ENCODE data around the gene BAMBI.

BAMBI gene

GRCh38 chr10:28680358-28680752 lies 3.0 kb downstream of the BAMBI start:
- peaks cover 72% of the 10 kb centered on the region for H3K27me3 Mint-ChIP-seq
- no peak for DNase-seq

GRCh38 chr10:28681291-28681763 lies 4.0 kb downstream of the BAMBI start:
- CTCF ChIA-PET = no interaction called here
- no peak overlapping the region for H3K27ac Mint-ChIP-seq
- no peaks in the 10 kb centered on the region for H3K36me3 Mint-ChIP-seq
- peaks cover 62% of the 10 kb centered on the region for H3K27me3 Mint-ChIP-seq
- peaks cover 26% of the 10 kb centered on the region for H3K4me1 Mint-ChIP-seq
- no peak overlapping the region for H3K4me3 Mint-ChIP-seq
- DNase-seq = no peak
- H3K9me3 Mint-ChIP-seq = no peaks in the 10 kb centered on the region

More at GRCh38 chr10:28680358-28680752, 3.0 kb downstream of the BAMBI start:
- H3K4me1 Mint-ChIP-seq = peaks cover 28% of the 10 kb centered on the region
- no peaks in the 10 kb centered on the region for H3K9me3 Mint-ChIP-seq
- no peak overlapping the region for H3K27ac Mint-ChIP-seq
- CTCF ChIA-PET = interaction anchor here (0.8 kb wide), 1 partner anchor 16 kb away, joined by 5 read pairs; no protein-coding TSS in a partner anchor
- H3K36me3 Mint-ChIP-seq = no peaks in the 10 kb centered on the region
- H3K4me3 Mint-ChIP-seq = no peak overlapping the region

GRCh38 chr10:28681928-28682750 lies 4.8 kb downstream of the BAMBI start:
- H3K36me3 Mint-ChIP-seq = no peaks in the 10 kb centered on the region
- CTCF ChIA-PET = no interaction called here
- H3K4me1 Mint-ChIP-seq = peaks cover 21% of the 10 kb centered on the region
- H3K9me3 Mint-ChIP-seq = no peaks in the 10 kb centered on the region
- DNase-seq = no peak
- no peak overlapping the region for H3K27ac Mint-ChIP-seq
- peaks cover 54% of the 10 kb centered on the region for H3K27me3 Mint-ChIP-seq
- no peak overlapping the region for H3K4me3 Mint-ChIP-seq

- Mint-ChIP-seq H3K27me3 (peaks cover 33% of the 10 kb centered on the region), H3K27ac (no peak overlapping the region), H3K36me3 (no peaks in the 10 kb centered on the region), H3K4me3 (no peak overlapping the region), H3K9me3 (no peaks in the 10 kb centered on the region), H3K4me1 (peaks cover 9% of the 10 kb centered on the region)
- CTCF ChIA-PET = no interaction called here
- DNase-seq = no peak
Observed at GRCh38 chr10:28684157-28684985, 7.0 kb downstream of the BAMBI start.

GRCh38 chr10:28684986-28685580 lies 7.8 kb downstream of the BAMBI start:
- H3K27me3 Mint-ChIP-seq = peaks cover 26% of the 10 kb centered on the region
- no peaks in the 10 kb centered on the region for H3K9me3 Mint-ChIP-seq
- DNase-seq = no peak
- H3K4me1 Mint-ChIP-seq = peaks cover 3% of the 10 kb centered on the region
- CTCF ChIA-PET = no interaction called here
- H3K27ac Mint-ChIP-seq = no peak overlapping the region
- no peaks in the 10 kb centered on the region for H3K36me3 Mint-ChIP-seq
- no peak overlapping the region for H3K4me3 Mint-ChIP-seq

- H3K27ac Mint-ChIP-seq = no peak overlapping the region
- H3K4me3 Mint-ChIP-seq = no peak overlapping the region
- H3K9me3 Mint-ChIP-seq = no peaks in the 10 kb centered on the region
- CTCF ChIA-PET = no interaction called here
- H3K4me1 Mint-ChIP-seq = no peaks in the 10 kb centered on the region
- peaks cover 20% of the 10 kb centered on the region for H3K27me3 Mint-ChIP-seq
- H3K36me3 Mint-ChIP-seq = no peaks in the 10 kb centered on the region
- DNase-seq = no peak
Observed at GRCh38 chr10:28685717-28686116, 8.4 kb downstream of the BAMBI start.

GRCh38 chr10:28686835-28687682 lies 9.7 kb downstream of the BAMBI start:
- no peak for DNase-seq
- Mint-ChIP-seq H3K27ac (no peak overlapping the region), H3K4me3 (no peak overlapping the region), H3K9me3 (no peaks in the 10 kb centered on the region), H3K4me1 (no peaks in the 10 kb centered on the region), H3K36me3 (no peaks in the 10 kb centered on the region), H3K27me3 (peaks cover 9% of the 10 kb centered on the region)
- CTCF ChIA-PET = interaction anchor here (1.1 kb wide), 1 partner anchor 23 kb away, joined by 3 read pairs; no protein-coding TSS in a partner anchor

- Mint-ChIP-seq H3K36me3 (no peaks in the 10 kb centered on the region), H3K27ac (no peak overlapping the region), H3K9me3 (no peaks in the 10 kb centered on the region), H3K4me1 (no peaks in the 10 kb centered on the region), H3K27me3 (peaks cover 5% of the 10 kb centered on the region), H3K4me3 (no peak overlapping the region)
- DNase-seq = no peak
- CTCF ChIA-PET = interaction anchor here (1.1 kb wide), 1 partner anchor 24 kb away, joined by 3 read pairs; no protein-coding TSS in a partner anchor
Observed at GRCh38 chr10:28687683-28688001, 10.3 kb downstream of the BAMBI start.

- Mint-ChIP-seq H3K36me3 (no peaks in the 10 kb centered on the region), H3K9me3 (no peaks in the 10 kb centered on the region), H3K4me1 (no peaks in the 10 kb centered on the region), H3K27me3 (peaks cover 7% of the 10 kb centered on the region), H3K27ac (no peak overlapping the region), H3K4me3 (no peak overlapping the region)
- CTCF ChIA-PET = interaction anchor here (1.1 kb wide), 1 partner anchor 27 kb away, joined by 3 read pairs; no protein-coding TSS in a partner anchor
- DNase-seq = no peak
Observed at GRCh38 chr10:28690545-28690944, 13.2 kb downstream of the BAMBI start.

- Mint-ChIP-seq H3K27ac (no peak overlapping the region), H3K36me3 (no peaks in the 10 kb centered on the region), H3K27me3 (peaks cover 7% of the 10 kb centered on the region), H3K4me1 (no peaks in the 10 kb centered on the region), H3K4me3 (no peak overlapping the region), H3K9me3 (no peaks in the 10 kb centered on the region)
- CTCF ChIA-PET = no interaction called here
- DNase-seq = no peak
Observed at GRCh38 chr10:28691187-28691694, 13.9 kb downstream of the BAMBI start.

- CTCF ChIA-PET = no interaction called here
- no peaks in the 10 kb centered on the region for H3K4me1 Mint-ChIP-seq
- H3K27ac Mint-ChIP-seq = no peak overlapping the region
- H3K36me3 Mint-ChIP-seq = no peaks in the 10 kb centered on the region
- H3K4me3 Mint-ChIP-seq = no peak overlapping the region
- peaks cover 7% of the 10 kb centered on the region for H3K27me3 Mint-ChIP-seq
- DNase-seq = no peak
- no peaks in the 10 kb centered on the region for H3K9me3 Mint-ChIP-seq
Observed at GRCh38 chr10:28692050-28692449, 14.7 kb downstream of the BAMBI start.

- H3K4me1 Mint-ChIP-seq = no peaks in the 10 kb centered on the region
- H3K27me3 Mint-ChIP-seq = peaks cover 8% of the 10 kb centered on the region
- H3K36me3 Mint-ChIP-seq = no peaks in the 10 kb centered on the region
- H3K9me3 Mint-ChIP-seq = no peaks in the 10 kb centered on the region
- H3K4me3 Mint-ChIP-seq = no peak overlapping the region
- CTCF ChIA-PET = no interaction called here
- DNase-seq = no peak
- no peak overlapping the region for H3K27ac Mint-ChIP-seq
Observed at GRCh38 chr10:28694530-28694929, 17.2 kb downstream of the BAMBI start.

- H3K4me1 Mint-ChIP-seq = no peaks in the 10 kb centered on the region
Observed at GRCh38 chr10:28698075-28698474, 20.8 kb downstream of the BAMBI start.

More at GRCh38 chr10:28698075-28698474, 20.8 kb downstream of the BAMBI start:
- no peak for DNase-seq
- H3K27ac Mint-ChIP-seq = no peak overlapping the region
- peaks cover 10% of the 10 kb centered on the region for H3K27me3 Mint-ChIP-seq
- no peak overlapping the region for H3K4me3 Mint-ChIP-seq
- H3K36me3 Mint-ChIP-seq = no peaks in the 10 kb centered on the region
- no peaks in the 10 kb centered on the region for H3K9me3 Mint-ChIP-seq
- CTCF ChIA-PET = no interaction called here

Measured in activated naive CD4-positive, alpha-beta T cell treated with anti-CD3 and anti-CD28 coated beads, Interleukin-2, amount 10 ng/mL, durations not matched to agents 7 days and 5 days (primary cell).